IPS-NIHi11 (cell line): ENCODE data around the gene CIROP.

Experiments used
- DNase-seq: peaks from one replicate; pipeline ENCODE4 v3.0.0; 2012; ENCODE audit warnings: mixed read lengths, low spot score

Gene CIROP

GRCh38 chr14:23131482-23131881, 26.7 kb upstream of the CIROP start:
- no peak for DNase-seq

GRCh38 chr14:23130871-23131270, 26.1 kb upstream of the CIROP start:
- no peak for DNase-seq

GRCh38 chr14:23129759-23130316, 25.0 kb upstream of the CIROP start:
- no peak for DNase-seq

- DNase-seq = no peak
Observed at GRCh38 chr14:23128969-23129758, 24.4 kb upstream of the CIROP start.

GRCh38 chr14:23127861-23128260, 23.1 kb upstream of the CIROP start:
- DNase-seq = no peak

- DNase-seq = no peak
Observed at GRCh38 chr14:23126548-23127278, 21.9 kb upstream of the CIROP start.

GRCh38 chr14:23125933-23126524, 21.2 kb upstream of the CIROP start:
- DNase-seq = peak; percentile 51

GRCh38 chr14:23125011-23125410, 20.2 kb upstream of the CIROP start:
- DNase-seq = no peak

- no peak for DNase-seq
Observed at GRCh38 chr14:23124337-23124954, 19.7 kb upstream of the CIROP start.

- DNase-seq = no peak
Observed at GRCh38 chr14:23123419-23123818, 18.6 kb upstream of the CIROP start.

- DNase-seq = no peak
Observed at GRCh38 chr14:23122086-23122485, 17.3 kb upstream of the CIROP start.

- DNase-seq = no peak
Observed at GRCh38 chr14:23121361-23121771, 16.6 kb upstream of the CIROP start.

GRCh38 chr14:23120541-23121251, 15.9 kb upstream of the CIROP start:
- DNase-seq = peak; percentile 94

GRCh38 chr14:23119363-23120327, 14.9 kb upstream of the CIROP start:
- DNase-seq = no peak

- no peak for DNase-seq
Observed at GRCh38 chr14:23118506-23119362, 13.9 kb upstream of the CIROP start, which contains the start of gene CEBPE. Gene CEBPE, minus strand, starts transcription at chr14:23119255. Its CDS starts 164 bp downstream, at chr14:23119091.

- DNase-seq = no peak
Observed at GRCh38 chr14:23117371-23118020, 12.7 kb upstream of the CIROP start.

GRCh38 chr14:23115918-23116317, 11.1 kb upstream of the CIROP start:
- no peak for DNase-seq

- DNase-seq = no peak
Observed at GRCh38 chr14:23115039-23115731, 10.4 kb upstream of the CIROP start.
